GM15510 (cell line): ENCODE data around the gene SLC35F3.

Experiments
- POLR2A ChIP-seq: IDR thresholded peaks from 3 replicates; pipeline ENCODE4 v1.6.1; 2011; ENCODE audit warnings: borderline replicate concordance; ENCODE audit not compliant: insufficient read length; ENCODE audit errors: extremely low read depth

The SLC35F3 gene

GRCh38 chr1:234125283-234125682 lies 220.8 kb downstream of the SLC35F3 start:
- no peak for TF ChIP-seq POLR2A

- no peak for TF ChIP-seq POLR2A
Observed at GRCh38 chr1:234125714-234126113, 221.2 kb downstream of the SLC35F3 start.

- TF ChIP-seq POLR2A, result no peak
Observed at GRCh38 chr1:234127026-234127671, 222.7 kb downstream of the SLC35F3 start.

- no peak for TF ChIP-seq POLR2A
Observed at GRCh38 chr1:234132795-234133194, 228.3 kb downstream of the SLC35F3 start.

- no peak for TF ChIP-seq POLR2A
Observed at GRCh38 chr1:234134878-234135277, 230.4 kb downstream of the SLC35F3 start.

GRCh38 chr1:234135501-234135900 lies 231.0 kb downstream of the SLC35F3 start:
- no peak for TF ChIP-seq POLR2A

- no peak for TF ChIP-seq POLR2A
Observed at GRCh38 chr1:234136073-234136472, 231.6 kb downstream of the SLC35F3 start.

GRCh38 chr1:234139966-234140365 lies 235.5 kb downstream of the SLC35F3 start:
- TF ChIP-seq POLR2A, result no peak

- TF ChIP-seq POLR2A, result no peak
Observed at GRCh38 chr1:234140388-234140787, 235.9 kb downstream of the SLC35F3 start.

- no peak for TF ChIP-seq POLR2A
Observed at GRCh38 chr1:234141006-234141405, 236.5 kb downstream of the SLC35F3 start.

- no peak for TF ChIP-seq POLR2A
Observed at GRCh38 chr1:234143681-234144080, 239.2 kb downstream of the SLC35F3 start.

GRCh38 chr1:234144901-234145300 lies 240.4 kb downstream of the SLC35F3 start:
- no peak for TF ChIP-seq POLR2A

GRCh38 chr1:234148350-234148749 lies 243.9 kb downstream of the SLC35F3 start:
- TF ChIP-seq POLR2A, result no peak

GRCh38 chr1:234148816-234149215 lies 244.3 kb downstream of the SLC35F3 start:
- TF ChIP-seq POLR2A, result no peak

GRCh38 chr1:234149217-234149616 lies 244.7 kb downstream of the SLC35F3 start:
- TF ChIP-seq POLR2A, result no peak

- no peak for TF ChIP-seq POLR2A
Observed at GRCh38 chr1:234150892-234151291, 246.4 kb downstream of the SLC35F3 start.
